ENCODE measurements around the gene TMEM126A. TPM values are rescaled to one million over a fixed set of nuclear protein-coding genes. Genes with fewer than 3 reads are reported as not detected.
"Not testable (repeated sequence)": the region's sequence is repeated elsewhere in the genome, so short reads cannot be mapped to it uniquely, and the experiment has no call there.

Gene TMEM126A
- total RNA-seq, 6 experiments from 2014 or later: 13.4 to 22.9 (median 17.7) TPM

- intact Hi-C loops (cut with DNase I); H3K27me3 ChIP-seq; ATAC-seq: not testable (repeated sequence)
These were observed 36.1 kb upstream of the TMEM126A start for GRCh38 chr11:85611643-85612042.

GRCh38 chr11:85619499-85619898, 28.3 kb upstream of the TMEM126A start:
- no peaks in the 10 kb centered on the region for H3K36me3 ChIP-seq
- 37% methylated on average over 6 of the region's 6 CpGs for WGBS (ENCODE audit: insufficient coverage, low coverage, low lambda C conversion rate, missing lambda C conversion rate)
- intact Hi-C loops (cut with DNase I): no loop called here
- ATAC-seq (peak in 3 of 4 donors; percentile 58 to 72 (median 69)), DNase-seq (peak; percentile 59 to 74 (median 71))
- H3K27me3 ChIP-seq: no peaks in the 10 kb centered on the region
- H3K4me1 ChIP-seq: no peaks in the 10 kb centered on the region
- H3K9me3 ChIP-seq: no peaks in the 10 kb centered on the region
- TF ChIP-seq POLR2A (IDR thresholded peaks at IDR 0.05) (no peak), CTCF (IDR thresholded peaks at IDR 0.05) (no peak)
- H3K4me3 ChIP-seq: no peak overlapping the region
- H3K27ac ChIP-seq: no peak overlapping the region

More at GRCh38 chr11:85611643-85612042, 36.1 kb upstream of the TMEM126A start:
- not testable (repeated sequence) for H3K36me3 ChIP-seq, H3K27ac ChIP-seq, H3K4me3 ChIP-seq, DNase-seq, H3K4me1 ChIP-seq, H3K9me3 ChIP-seq
- WGBS (ENCODE audit: insufficient coverage, low coverage, low lambda C conversion rate, missing lambda C conversion rate): 71% methylated on average over 2 of the region's 2 CpGs

GRCh38 chr11:85620256-85620655, 27.5 kb upstream of the TMEM126A start:
- DNase-seq (no peak), ATAC-seq (no peak)
- intact Hi-C loops (cut with DNase I): no loop called here
- Histone ChIP-seq H3K27me3 (no peaks in the 10 kb centered on the region), H3K36me3 (no peaks in the 10 kb centered on the region), H3K9me3 (no peaks in the 10 kb centered on the region), H3K4me1 (no peaks in the 10 kb centered on the region), H3K4me3 (no peak overlapping the region), H3K27ac (no peak overlapping the region)
- TF ChIP-seq CTCF (IDR thresholded peaks at IDR 0.05) (no peak), POLR2A (IDR thresholded peaks at IDR 0.05) (no peak)
- WGBS (ENCODE audit: insufficient coverage, low coverage, low lambda C conversion rate, missing lambda C conversion rate): 42% methylated on average over 3 of the region's 3 CpGs

GRCh38 chr11:85626496-85626895, 21.3 kb upstream of the TMEM126A start:
- ATAC-seq: peak in 2 of 4 donors; percentile 4 to 9
- Histone ChIP-seq H3K4me1 (peaks cover 0 to 20% (median 0%) of the 10 kb centered on the region in 4 donors), H3K9me3 (no peaks in the 10 kb centered on the region), H3K27ac (peak overlapping the region; percentile 76 to 84 (median 78)), H3K27me3 (no peaks in the 10 kb centered on the region), H3K36me3 (no peaks in the 10 kb centered on the region), H3K4me3 (peak overlapping the region; percentile 63 to 75 (median 66))
- DNase-seq: peak in 2 of 3 donors; percentile 29 to 77
- intact Hi-C loops (cut with DNase I): no loop called here
- 20% methylated on average over 2 of the region's 2 CpGs for WGBS (ENCODE audit: insufficient coverage, low coverage, low lambda C conversion rate, missing lambda C conversion rate)
- no peak for TF ChIP-seq POLR2A (IDR thresholded peaks at IDR 0.05)
- TF ChIP-seq CTCF (IDR thresholded peaks at IDR 0.05): no peak

GRCh38 chr11:85627332-85627997, 20.3 kb upstream of the TMEM126A start, which contains the start of gene DLG2:
DLG2 (minus strand) TSS chr11:85627344.
- no peak for TF ChIP-seq CTCF (IDR thresholded peaks at IDR 0.05)
- no peak for TF ChIP-seq POLR2A (IDR thresholded peaks at IDR 0.05)
- peak within 1 kb of the TSS; percentile 63 to 75 (median 66) for H3K4me3 ChIP-seq
- 0% methylated on average over 23 of the region's 23 CpGs for WGBS (ENCODE audit: insufficient coverage, low coverage, low lambda C conversion rate, missing lambda C conversion rate)
- no peaks in the 10 kb centered on the region for H3K27me3 ChIP-seq
- peak; percentile 10 to 49 (median 35) for ATAC-seq
- no peaks in the 10 kb centered on the region for H3K36me3 ChIP-seq
- DNase-seq: no peak
- H3K4me1 ChIP-seq: peaks cover 0 to 20% (median 0%) of the 10 kb centered on the region in 4 donors
- H3K9me3 ChIP-seq: no peaks in the 10 kb centered on the region
- H3K27ac ChIP-seq: peak within 1 kb of the TSS; percentile 76 to 84 (median 78)
- intact Hi-C loops (cut with DNase I): no loop called here
